Prostate gland (tissue), 2 donors: ENCODE results near the gene PAXIP1.

Source experiments
- CTCF ChIP-seq, 4 experiments: fragments of 200-600 bp in 2 of 4; fragments of 450-650 bp in 2 of 4; sonication (generic) in 2 of 4; IDR thresholded peaks; 1 replicate in 3 of 4; 2 replicates in 1 of 4; pipeline ENCODE4 v1.5.1; 2016 to 2019; ENCODE audit warnings: antibody characterized with exemption in 4 of 4, mild to moderate bottlenecking in 2 of 4, moderate library complexity in 2 of 4
- POLR2A ChIP-seq: fragments of 450-650 bp; IDR thresholded peaks from one replicate; pipeline ENCODE4 v1.6.1; 2016; ENCODE audit warnings: antibody characterized with exemption, mild to moderate bottlenecking
- POLR2AphosphoS5 ChIP-seq: sonication (generic); formaldehyde crosslinking; IDR thresholded peaks from one replicate; pipeline ENCODE4 v1.6.1; 2017; ENCODE audit warnings: antibody characterized with exemption

- no peak for TF ChIP-seq CTCF (IDR thresholded peaks at IDR 0.05)
- no peak for TF ChIP-seq POLR2AphosphoS5
- TF ChIP-seq POLR2A, result no peak
Observed at GRCh38 chr7:154910125-154910524, 92.8 kb downstream of the PAXIP1 start.
